HG02970 (cell line): ENCODE results near the gene NPAS1.
"Not testable (repeated sequence)": the region's sequence is repeated elsewhere in the genome, so short reads cannot be mapped to it uniquely, and the experiment has no call there.

Experiments
- ATAC-seq: cut with Tn5 transposase; IDR thresholded peaks from one replicate; pipeline ENCODE4 v1.9.1; 2021; ENCODE audit warnings: mild to moderate bottlenecking, moderate library complexity, moderate number of reproducible peaks; ENCODE audit not compliant: unreplicated experiment, low FRiP score

Gene NPAS1

GRCh38 chr19:47040869-47041268 is 21.2 kb downstream of the NPAS1 start:
- no peak for ATAC-seq

GRCh38 chr19:47044946-47045866 is 25.6 kb downstream of the NPAS1 start:
- no peak for ATAC-seq

- no peak for ATAC-seq
Measured at GRCh38 chr19:47045867-47046470, 26.3 kb downstream of the NPAS1 start.

- ATAC-seq, result no peak
Measured at GRCh38 chr19:47047272-47047762, 27.7 kb downstream of the NPAS1 start.

GRCh38 chr19:47047763-47048405 is 28.2 kb downstream of the NPAS1 start:
- ATAC-seq, result peak; percentile 39

- ATAC-seq, result no peak
Measured at GRCh38 chr19:47049307-47049700, 29.7 kb downstream of the NPAS1 start.

- not testable (repeated sequence) for ATAC-seq
Measured at GRCh38 chr19:47050562-47050961, 30.9 kb downstream of the NPAS1 start.

GRCh38 chr19:47056411-47056810 is 36.8 kb downstream of the NPAS1 start:
- ATAC-seq, result no peak

- ATAC-seq, result no peak
Measured at GRCh38 chr19:47057328-47057727, 37.7 kb downstream of the NPAS1 start.

- ATAC-seq, result no peak
Measured at GRCh38 chr19:47058621-47059022, 39.0 kb downstream of the NPAS1 start.

- no peak for ATAC-seq
Measured at GRCh38 chr19:47063874-47064273, 44.2 kb downstream of the NPAS1 start.

- no peak for ATAC-seq
Measured at GRCh38 chr19:47065242-47065641, 45.6 kb downstream of the NPAS1 start.

- ATAC-seq, result no peak
Measured at GRCh38 chr19:47066376-47067214, 47.0 kb downstream of the NPAS1 start.

- ATAC-seq, result no peak
Measured at GRCh38 chr19:47067215-47067847, 47.7 kb downstream of the NPAS1 start.

- no peak for ATAC-seq
Measured at GRCh38 chr19:47068246-47068645, 48.6 kb downstream of the NPAS1 start.

GRCh38 chr19:47068876-47069406 is 49.3 kb downstream of the NPAS1 start:
- no peak for ATAC-seq

GRCh38 chr19:47069795-47070194 is 50.2 kb downstream of the NPAS1 start:
- no peak for ATAC-seq

- ATAC-seq, result no peak
Measured at GRCh38 chr19:47070756-47071155, 51.1 kb downstream of the NPAS1 start.

- no peak for ATAC-seq
Measured at GRCh38 chr19:47071731-47072130, 52.1 kb downstream of the NPAS1 start.

- ATAC-seq, result no peak
Measured at GRCh38 chr19:47072323-47072722, 52.7 kb downstream of the NPAS1 start.
